ENCODE results near the gene PRRX2. TPM values are rescaled to one million over a fixed set of nuclear protein-coding genes. Genes with fewer than 3 reads are reported as not detected.
"Not testable (repeated sequence)": the region's sequence is repeated elsewhere in the genome, so short reads cannot be mapped to it uniquely, and the experiment has no call there.

The PRRX2 gene
- total and polyA plus RNA-seq, 4 donors = 0.52 to 14.8 (median 3.2) TPM

- no peak for DNase-seq (ENCODE audit: low read depth in 4 of 6, low spot score in 6 of 6)
- no peak overlapping the region for H3K4me3 ChIP-seq (ENCODE audit: low read depth, low read length)
- H3K4me1 ChIP-seq (ENCODE audit: control insufficient read depth, insufficient read depth, low read length) = peaks cover 43% of the 10 kb centered on the region
- no peaks in the 10 kb centered on the region for H3K9me3 ChIP-seq (ENCODE audit: control insufficient read depth, insufficient read depth, low read length)
- H3K27ac ChIP-seq (ENCODE audit: low read depth, low read length) = no peak overlapping the region
- no peaks in the 10 kb centered on the region for H3K27me3 ChIP-seq (ENCODE audit: control insufficient read depth, insufficient read depth, low read length)
- WGBS (ENCODE audit: insufficient coverage) = 93% methylated on average over 30 of the region's 34 CpGs
- H3K36me3 ChIP-seq (ENCODE audit: control insufficient read depth, insufficient read depth, low read length) = peaks cover 92% of the 10 kb centered on the region
These were observed 30.1 kb upstream of the PRRX2 start for GRCh38 chr9:129635099-129636065.

- not testable (repeated sequence) for H3K27me3 ChIP-seq (ENCODE audit: control insufficient read depth, insufficient read depth, low read length); H3K27ac ChIP-seq (ENCODE audit: low read depth, low read length); DNase-seq (ENCODE audit: low read depth in 4 of 6, low spot score in 6 of 6); H3K9me3 ChIP-seq (ENCODE audit: control insufficient read depth, insufficient read depth, low read length); H3K4me3 ChIP-seq (ENCODE audit: low read depth, low read length)
- Histone ChIP-seq H3K36me3 (ENCODE audit: control insufficient read depth, insufficient read depth, low read length) (peaks cover 84% of the 10 kb centered on the region), H3K4me1 (ENCODE audit: control insufficient read depth, insufficient read depth, low read length) (peaks cover 43% of the 10 kb centered on the region)
- WGBS (ENCODE audit: insufficient coverage) = 96% methylated on average over 8 of the region's 10 CpGs
These were observed 29.1 kb upstream of the PRRX2 start for GRCh38 chr9:129636343-129636742.

DNA sequence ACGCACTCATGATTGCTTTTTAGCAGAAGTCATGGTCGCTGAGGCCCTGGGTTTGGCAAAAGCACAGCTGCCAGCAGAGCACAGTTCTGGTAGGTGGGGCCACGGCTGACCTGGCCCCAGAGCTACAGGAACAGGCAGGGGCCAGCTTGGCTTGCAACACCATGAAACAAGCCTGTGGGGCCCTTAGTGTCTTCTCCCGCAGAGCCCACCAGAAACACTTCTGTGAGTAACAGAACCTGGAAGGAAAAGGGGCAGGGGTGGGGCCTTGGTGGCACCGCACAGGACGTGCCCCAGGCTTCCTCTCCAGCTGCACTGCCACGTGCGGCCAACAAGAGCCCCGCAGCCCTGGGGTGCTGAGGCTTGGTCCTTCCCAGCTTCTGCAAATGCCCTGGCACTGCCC lies 28.3 kb upstream of the PRRX2 start:
- peaks cover 78% of the 10 kb centered on the region for H3K36me3 ChIP-seq (ENCODE audit: control insufficient read depth, insufficient read depth, low read length)
- no peaks in the 10 kb centered on the region for H3K27me3 ChIP-seq (ENCODE audit: control insufficient read depth, insufficient read depth, low read length)
- WGBS (ENCODE audit: insufficient coverage) = 82% methylated on average over 9 of the region's 9 CpGs
- H3K27ac ChIP-seq (ENCODE audit: low read depth, low read length) = no peak overlapping the region
- no peak overlapping the region for H3K4me3 ChIP-seq (ENCODE audit: low read depth, low read length)
- peaks cover 36% of the 10 kb centered on the region for H3K4me1 ChIP-seq (ENCODE audit: control insufficient read depth, insufficient read depth, low read length)
- H3K9me3 ChIP-seq (ENCODE audit: control insufficient read depth, insufficient read depth, low read length) = no peaks in the 10 kb centered on the region
- DNase-seq (ENCODE audit: low read depth in 4 of 6, low spot score in 6 of 6) = no peak

DNA sequence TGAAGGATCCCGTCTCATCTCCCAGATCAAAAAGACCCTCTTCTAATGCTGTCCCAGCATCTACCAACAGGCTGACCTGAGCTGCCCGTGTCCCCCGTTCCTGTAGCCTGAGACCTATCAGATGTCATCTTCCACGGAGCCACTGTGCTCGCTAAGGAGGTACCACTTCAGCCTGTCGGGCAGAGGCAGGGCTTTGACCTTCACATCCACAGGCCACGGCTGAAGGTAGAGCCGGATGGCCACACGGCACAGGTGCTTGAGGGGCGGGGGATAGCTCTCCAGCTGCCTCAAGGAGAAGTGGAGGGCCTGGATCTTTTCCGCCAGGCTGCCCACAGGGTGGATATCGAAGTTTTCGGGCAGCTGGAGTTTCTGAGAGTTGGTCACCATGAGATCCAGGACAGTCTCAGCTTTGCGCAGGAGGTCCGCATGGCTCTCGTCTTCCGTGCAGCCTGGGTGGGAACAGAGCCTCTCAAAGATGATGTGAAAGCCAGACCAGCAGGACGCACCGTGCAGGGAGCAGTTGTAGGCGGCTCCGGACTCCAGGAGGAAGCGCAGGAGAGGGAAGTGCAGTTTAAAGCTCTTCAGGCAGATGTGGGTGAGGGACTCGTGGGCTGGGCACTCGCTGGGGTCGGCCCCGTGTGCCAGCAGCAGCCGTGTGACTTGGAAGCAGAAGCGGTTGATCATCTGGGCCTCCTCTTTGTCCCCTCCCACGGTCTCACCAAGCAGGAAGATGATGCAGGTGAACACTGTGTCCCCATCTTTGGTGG lies 27.6 kb upstream of the PRRX2 start:
- H3K4me1 ChIP-seq (ENCODE audit: control insufficient read depth, insufficient read depth, low read length) = peaks cover 34% of the 10 kb centered on the region
- peaks cover 72% of the 10 kb centered on the region for H3K36me3 ChIP-seq (ENCODE audit: control insufficient read depth, insufficient read depth, low read length)
- no peaks in the 10 kb centered on the region for H3K27me3 ChIP-seq (ENCODE audit: control insufficient read depth, insufficient read depth, low read length)
- H3K27ac ChIP-seq (ENCODE audit: low read depth, low read length) = no peak overlapping the region
- no peak overlapping the region for H3K4me3 ChIP-seq (ENCODE audit: low read depth, low read length)
- 81% methylated on average over 29 of the region's 29 CpGs for WGBS (ENCODE audit: insufficient coverage)
- H3K9me3 ChIP-seq (ENCODE audit: control insufficient read depth, insufficient read depth, low read length) = no peaks in the 10 kb centered on the region
- DNase-seq (ENCODE audit: low read depth in 4 of 6, low spot score in 6 of 6) = no peak

GRCh38 chr9:129639034-129639630 lies 26.3 kb upstream of the PRRX2 start:
- H3K36me3 ChIP-seq (ENCODE audit: control insufficient read depth, insufficient read depth, low read length) = peaks cover 60% of the 10 kb centered on the region
- H3K27ac ChIP-seq (ENCODE audit: low read depth, low read length) = no peak overlapping the region
- H3K27me3 ChIP-seq (ENCODE audit: control insufficient read depth, insufficient read depth, low read length) = no peaks in the 10 kb centered on the region
- no peaks in the 10 kb centered on the region for H3K9me3 ChIP-seq (ENCODE audit: control insufficient read depth, insufficient read depth, low read length)
- DNase-seq (ENCODE audit: low read depth in 4 of 6, low spot score in 6 of 6) = no peak
- H3K4me3 ChIP-seq (ENCODE audit: low read depth, low read length) = no peak overlapping the region
- 88% methylated on average over 12 of the region's 17 CpGs for WGBS (ENCODE audit: insufficient coverage)
- peaks cover 34% of the 10 kb centered on the region for H3K4me1 ChIP-seq (ENCODE audit: control insufficient read depth, insufficient read depth, low read length)

GRCh38 chr9:129639756-129640085 lies 25.7 kb upstream of the PRRX2 start:
- Histone ChIP-seq H3K36me3 (ENCODE audit: control insufficient read depth, insufficient read depth, low read length) (peaks cover 54% of the 10 kb centered on the region), H3K27ac (ENCODE audit: low read depth, low read length) (no peak overlapping the region), H3K9me3 (ENCODE audit: control insufficient read depth, insufficient read depth, low read length) (no peaks in the 10 kb centered on the region), H3K4me1 (ENCODE audit: control insufficient read depth, insufficient read depth, low read length) (peaks cover 34% of the 10 kb centered on the region), H3K4me3 (ENCODE audit: low read depth, low read length) (no peak overlapping the region), H3K27me3 (ENCODE audit: control insufficient read depth, insufficient read depth, low read length) (no peaks in the 10 kb centered on the region)
- DNase-seq (ENCODE audit: low read depth in 4 of 6, low spot score in 6 of 6) = no peak
- 55% methylated on average over 12 of the region's 12 CpGs for WGBS (ENCODE audit: insufficient coverage)

GRCh38 chr9:129640086-129640870 lies 25.2 kb upstream of the PRRX2 start:
- no peaks in the 10 kb centered on the region for H3K9me3 ChIP-seq (ENCODE audit: control insufficient read depth, insufficient read depth, low read length)
- H3K27ac ChIP-seq (ENCODE audit: low read depth, low read length) = no peak overlapping the region
- DNase-seq (ENCODE audit: low read depth in 4 of 6, low spot score in 6 of 6) = peak in 3 of 6 donors; percentile 48 to 93 (median 65)
- H3K36me3 ChIP-seq (ENCODE audit: control insufficient read depth, insufficient read depth, low read length) = peaks cover 48% of the 10 kb centered on the region
- H3K27me3 ChIP-seq (ENCODE audit: control insufficient read depth, insufficient read depth, low read length) = no peaks in the 10 kb centered on the region
- no peak overlapping the region for H3K4me3 ChIP-seq (ENCODE audit: low read depth, low read length)
- 52% methylated on average over 21 of the region's 25 CpGs for WGBS (ENCODE audit: insufficient coverage)
- H3K4me1 ChIP-seq (ENCODE audit: control insufficient read depth, insufficient read depth, low read length) = peaks cover 34% of the 10 kb centered on the region

DNA sequence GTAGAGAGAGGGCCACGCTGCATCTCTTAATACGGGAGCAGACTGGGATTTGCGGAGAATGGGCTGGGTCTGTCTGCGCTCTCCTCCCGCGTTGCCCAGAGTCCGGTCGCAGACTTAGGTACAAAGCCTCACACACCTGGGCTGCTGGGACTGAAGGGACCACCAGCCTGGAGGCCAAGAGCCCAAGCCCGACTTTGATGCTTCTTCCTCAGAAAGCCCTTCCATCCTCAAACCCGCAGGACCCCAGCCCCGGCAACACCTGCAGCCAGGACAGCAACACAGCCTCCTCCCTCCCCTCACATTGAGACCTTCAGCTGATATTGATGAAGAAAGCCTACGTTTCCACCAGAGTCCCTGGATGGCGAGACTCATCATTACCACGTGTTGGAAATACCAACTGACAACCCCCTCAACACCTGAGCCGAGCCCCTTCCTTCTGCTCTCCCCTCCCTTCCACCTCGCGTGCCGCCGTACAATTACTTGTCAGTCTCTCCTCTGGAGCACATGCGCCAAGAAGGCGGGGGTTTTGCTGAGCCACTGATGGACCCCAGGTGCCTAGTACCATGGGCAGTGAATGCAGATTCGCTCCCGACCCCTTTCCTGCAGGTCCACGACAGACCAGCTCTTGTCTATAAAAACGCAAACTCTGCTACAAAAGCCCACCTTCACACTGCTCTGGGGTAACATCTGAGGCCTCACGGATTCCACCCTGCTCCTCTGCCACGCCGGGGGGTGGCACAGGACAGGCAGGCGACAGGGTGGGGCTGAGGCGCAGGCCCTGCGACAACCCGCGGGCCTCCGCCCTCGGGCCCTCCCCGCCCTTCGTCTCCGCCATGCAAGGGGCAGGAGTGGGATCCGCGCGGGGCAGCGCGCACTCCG lies 24.3 kb upstream of the PRRX2 start:
- no peaks in the 10 kb centered on the region for H3K9me3 ChIP-seq (ENCODE audit: control insufficient read depth, insufficient read depth, low read length)
- H3K27ac ChIP-seq (ENCODE audit: low read depth, low read length) = peak overlapping the region; percentile 40
- H3K27me3 ChIP-seq (ENCODE audit: control insufficient read depth, insufficient read depth, low read length) = no peaks in the 10 kb centered on the region
- H3K4me1 ChIP-seq (ENCODE audit: control insufficient read depth, insufficient read depth, low read length) = peaks cover 34% of the 10 kb centered on the region
- H3K4me3 ChIP-seq (ENCODE audit: low read depth, low read length) = peak overlapping the region; percentile 90
- peaks cover 40% of the 10 kb centered on the region for H3K36me3 ChIP-seq (ENCODE audit: control insufficient read depth, insufficient read depth, low read length)
- 19% methylated on average over 44 of the region's 44 CpGs for WGBS (ENCODE audit: insufficient coverage)
- no peak for DNase-seq (ENCODE audit: low read depth in 4 of 6, low spot score in 6 of 6)
